Adrenal gland (tissue), 5 donors: ENCODE data around the gene ZNF273.

Experiments
- POLR2A ChIP-seq, 2 donors: fragments of 450-650 bp; IDR thresholded peaks; one replicate each; pipeline ENCODE4 v1.6.1; 2017; ENCODE audit warnings: antibody characterized with exemption in 2 of 2, mild to moderate bottlenecking in 2 of 2, moderate library complexity in 1 of 2
- TF ChIP-seq, protein P1 (sequence below), 6 experiments: fragments of 450-650 bp in 4 of 6; fragments of 200-600 bp in 2 of 6; sonication (generic) in 1 of 6; IDR thresholded peaks; 1 replicate in 5 of 6; 2 replicates in 1 of 6; pipeline versions ENCODE4 v1.5.1 to v1.8.0; 2016 to 2021; ENCODE audit warnings: antibody characterized with exemption in 6 of 6, mild to moderate bottlenecking in 2 of 6, moderate library complexity in 1 of 6
- donor health status: DM: no; HTN: no; CAD: no.

DNA sequence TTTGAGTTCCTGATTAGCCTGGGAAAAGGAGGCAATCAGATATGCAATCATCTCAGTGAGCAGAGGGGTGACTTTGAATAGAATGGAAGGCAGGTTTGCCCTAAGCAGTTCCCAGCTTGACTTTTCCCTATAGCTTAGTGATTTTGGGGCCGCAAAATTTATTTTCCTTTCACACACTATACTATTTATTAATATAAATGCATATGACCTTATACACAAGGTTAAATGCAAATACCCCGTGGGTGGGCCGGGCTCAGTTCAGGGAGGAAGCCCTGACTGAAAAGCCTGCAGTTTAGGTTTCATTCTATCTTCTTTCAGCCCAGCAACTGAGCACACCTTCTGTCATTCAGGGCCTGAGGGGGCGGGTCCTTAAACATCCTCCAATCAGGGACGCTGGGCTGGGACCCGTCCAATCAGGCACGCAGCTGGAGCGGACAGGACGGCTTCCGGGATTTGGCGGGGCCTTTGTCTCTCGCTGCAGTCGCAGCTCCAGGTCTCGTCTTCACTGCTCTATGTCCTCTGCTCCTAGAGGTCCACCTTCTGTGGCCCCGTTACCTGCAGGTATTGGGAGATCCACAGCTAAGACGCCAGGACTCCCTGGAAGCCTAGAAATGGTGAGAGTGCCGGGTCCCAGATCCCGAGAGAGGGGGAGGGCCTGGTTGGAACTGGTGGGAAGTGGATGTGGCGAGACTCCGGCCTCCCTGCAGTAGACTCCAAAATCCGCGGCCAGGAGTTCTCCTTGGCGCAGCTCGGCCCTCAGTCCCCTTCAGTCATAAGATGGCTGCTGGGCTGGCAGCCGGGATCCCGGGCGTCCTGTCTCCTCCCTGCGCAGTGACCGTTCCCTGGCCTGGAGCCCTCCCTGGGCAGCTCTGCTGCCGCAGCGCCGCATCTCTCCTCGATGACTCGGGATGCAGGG lies at the start of gene ZNF273:
- TF ChIP-seq, protein P1, sequence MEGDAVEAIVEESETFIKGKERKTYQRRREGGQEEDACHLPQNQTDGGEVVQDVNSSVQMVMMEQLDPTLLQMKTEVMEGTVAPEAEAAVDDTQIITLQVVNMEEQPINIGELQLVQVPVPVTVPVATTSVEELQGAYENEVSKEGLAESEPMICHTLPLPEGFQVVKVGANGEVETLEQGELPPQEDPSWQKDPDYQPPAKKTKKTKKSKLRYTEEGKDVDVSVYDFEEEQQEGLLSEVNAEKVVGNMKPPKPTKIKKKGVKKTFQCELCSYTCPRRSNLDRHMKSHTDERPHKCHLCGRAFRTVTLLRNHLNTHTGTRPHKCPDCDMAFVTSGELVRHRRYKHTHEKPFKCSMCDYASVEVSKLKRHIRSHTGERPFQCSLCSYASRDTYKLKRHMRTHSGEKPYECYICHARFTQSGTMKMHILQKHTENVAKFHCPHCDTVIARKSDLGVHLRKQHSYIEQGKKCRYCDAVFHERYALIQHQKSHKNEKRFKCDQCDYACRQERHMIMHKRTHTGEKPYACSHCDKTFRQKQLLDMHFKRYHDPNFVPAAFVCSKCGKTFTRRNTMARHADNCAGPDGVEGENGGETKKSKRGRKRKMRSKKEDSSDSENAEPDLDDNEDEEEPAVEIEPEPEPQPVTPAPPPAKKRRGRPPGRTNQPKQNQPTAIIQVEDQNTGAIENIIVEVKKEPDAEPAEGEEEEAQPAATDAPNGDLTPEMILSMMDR (IDR thresholded peaks at IDR 0.05) = no peak
- TF ChIP-seq POLR2A (IDR thresholded peaks at IDR 0.05) = peak in 1 of 2 donors; percentile 67
